ENCODE results near the gene UBR1.
"Not testable (repeated sequence)": the region's sequence is repeated elsewhere in the genome, so short reads cannot be mapped to it uniquely, and the experiment has no call there.

Gene UBR1

DNA sequence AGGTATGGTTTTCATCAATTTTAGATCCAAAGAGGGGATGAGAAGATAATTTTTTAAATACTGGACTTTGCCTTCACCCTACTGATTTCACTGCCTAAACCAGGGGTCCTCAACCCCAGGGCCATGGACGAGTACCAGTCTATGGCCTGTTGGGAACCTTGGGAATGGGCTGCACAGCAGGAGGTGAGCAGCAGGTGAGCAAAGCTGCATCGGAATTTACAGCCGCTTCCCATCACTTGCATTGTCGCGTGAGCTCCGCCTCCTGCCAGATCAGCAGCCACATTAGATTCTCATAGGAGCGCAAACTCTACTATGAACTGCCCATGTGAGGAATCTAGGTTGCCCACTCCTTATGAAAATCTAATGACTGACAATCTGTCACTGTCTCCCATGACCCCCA lies 109.0 kb downstream of the UBR1 start:
- Histone ChIP-seq H3K4me1 (ENCODE audit: control insufficient read depth in 1 of 2, insufficient read depth in 2 of 2, low read length in 2 of 2) (no peaks in the 10 kb centered on the region), H3K36me3 (ENCODE audit: control insufficient read depth in 1 of 2, insufficient read depth in 2 of 2, low read length in 2 of 2) (peaks cover 0 to 21% of the 10 kb centered on the region in 2 donors), H3K9me3 (ENCODE audit: control insufficient read depth in 1 of 2, low read length in 2 of 2) (no peaks in the 10 kb centered on the region), H3K4me3 (ENCODE audit: low read depth in 1 of 2, low read length in 2 of 2) (no peak overlapping the region), H3K27me3 (ENCODE audit: control insufficient read depth in 1 of 2, insufficient read depth in 2 of 2, low read length in 2 of 2) (no peaks in the 10 kb centered on the region), H3K27ac (ENCODE audit: low read depth, low read length) (no peak overlapping the region), H3K9ac (ENCODE audit: low read depth in 1 of 2, low read length in 2 of 2) (no peak overlapping the region)

DNA sequence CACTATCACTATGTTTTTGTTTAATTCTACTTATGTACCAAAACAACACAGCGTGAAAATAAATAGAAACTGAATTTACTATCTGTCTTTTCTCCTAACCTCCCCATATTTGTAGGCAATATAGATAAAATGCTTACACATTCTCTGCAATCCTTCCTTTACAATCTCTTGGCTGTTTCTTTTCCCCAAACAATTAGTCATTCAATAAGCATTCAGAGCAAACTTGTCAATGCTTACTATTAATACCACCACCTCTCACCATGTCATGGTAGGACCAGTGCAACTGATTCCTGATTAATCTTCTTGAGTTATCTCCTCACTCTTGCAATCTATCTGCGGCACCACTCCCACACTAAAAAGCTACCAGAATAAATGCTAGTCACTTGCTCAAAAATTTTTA lies 111.3 kb downstream of the UBR1 start:
- Histone ChIP-seq H3K36me3 (ENCODE audit: control insufficient read depth in 1 of 2, insufficient read depth in 2 of 2, low read length in 2 of 2) (peaks cover 0 to 29% of the 10 kb centered on the region in 2 donors), H3K9me3 (ENCODE audit: control insufficient read depth in 1 of 2, low read length in 2 of 2) (no peaks in the 10 kb centered on the region), H3K4me3 (ENCODE audit: low read depth in 1 of 2, low read length in 2 of 2) (no peak overlapping the region), H3K27me3 (ENCODE audit: control insufficient read depth in 1 of 2, insufficient read depth in 2 of 2, low read length in 2 of 2) (no peaks in the 10 kb centered on the region), H3K27ac (ENCODE audit: low read depth, low read length) (no peak overlapping the region), H3K9ac (ENCODE audit: low read depth in 1 of 2, low read length in 2 of 2) (no peak overlapping the region), H3K4me1 (ENCODE audit: control insufficient read depth in 1 of 2, insufficient read depth in 2 of 2, low read length in 2 of 2) (no peaks in the 10 kb centered on the region)

GRCh38 chr15:42992626-42993025 lies 113.2 kb downstream of the UBR1 start:
- no peaks in the 10 kb centered on the region for H3K4me1 ChIP-seq (ENCODE audit: control insufficient read depth in 1 of 2, insufficient read depth in 2 of 2, low read length in 2 of 2)
- no peak overlapping the region for H3K27ac ChIP-seq (ENCODE audit: low read depth, low read length)
- H3K36me3 ChIP-seq (ENCODE audit: control insufficient read depth in 1 of 2, insufficient read depth in 2 of 2, low read length in 2 of 2): peaks cover 0 to 46% of the 10 kb centered on the region in 2 donors
- H3K9ac ChIP-seq (ENCODE audit: low read depth in 1 of 2, low read length in 2 of 2): no peak overlapping the region
- H3K9me3 ChIP-seq (ENCODE audit: control insufficient read depth in 1 of 2, low read length in 2 of 2): no peaks in the 10 kb centered on the region
- H3K4me3 ChIP-seq (ENCODE audit: low read depth in 1 of 2, low read length in 2 of 2): no peak overlapping the region
- H3K27me3 ChIP-seq (ENCODE audit: control insufficient read depth in 1 of 2, insufficient read depth in 2 of 2, low read length in 2 of 2): no peaks in the 10 kb centered on the region

- Histone ChIP-seq H3K27me3 (ENCODE audit: control insufficient read depth in 1 of 2, insufficient read depth in 2 of 2, low read length in 2 of 2) (no peaks in the 10 kb centered on the region), H3K9me3 (ENCODE audit: control insufficient read depth in 1 of 2, low read length in 2 of 2) (no peaks in the 10 kb centered on the region), H3K4me1 (ENCODE audit: control insufficient read depth in 1 of 2, insufficient read depth in 2 of 2, low read length in 2 of 2) (no peaks in the 10 kb centered on the region), H3K27ac (ENCODE audit: low read depth, low read length) (no peak overlapping the region), H3K4me3 (ENCODE audit: low read depth in 1 of 2, low read length in 2 of 2) (no peak overlapping the region), H3K9ac (ENCODE audit: low read depth in 1 of 2, low read length in 2 of 2) (no peak overlapping the region), H3K36me3 (ENCODE audit: control insufficient read depth in 1 of 2, insufficient read depth in 2 of 2, low read length in 2 of 2) (peaks cover 14 to 41% of the 10 kb centered on the region in 2 donors)
These were observed 119.0 kb downstream of the UBR1 start for GRCh38 chr15:42986693-42987342.

- H3K4me3 ChIP-seq (ENCODE audit: low read depth in 1 of 2, low read length in 2 of 2): no peak overlapping the region
- no peak overlapping the region for H3K9ac ChIP-seq (ENCODE audit: low read depth in 1 of 2, low read length in 2 of 2)
- H3K36me3 ChIP-seq (ENCODE audit: control insufficient read depth in 1 of 2, insufficient read depth in 2 of 2, low read length in 2 of 2): peaks cover 14 to 46% of the 10 kb centered on the region in 2 donors
- no peak overlapping the region for H3K27ac ChIP-seq (ENCODE audit: low read depth, low read length)
- no peaks in the 10 kb centered on the region for H3K4me1 ChIP-seq (ENCODE audit: control insufficient read depth in 1 of 2, insufficient read depth in 2 of 2, low read length in 2 of 2)
- H3K9me3 ChIP-seq (ENCODE audit: control insufficient read depth in 1 of 2, low read length in 2 of 2): no peaks in the 10 kb centered on the region
- H3K27me3 ChIP-seq (ENCODE audit: control insufficient read depth in 1 of 2, insufficient read depth in 2 of 2, low read length in 2 of 2): no peaks in the 10 kb centered on the region
These were observed 121.3 kb downstream of the UBR1 start for GRCh38 chr15:42984493-42985034.

DNA sequence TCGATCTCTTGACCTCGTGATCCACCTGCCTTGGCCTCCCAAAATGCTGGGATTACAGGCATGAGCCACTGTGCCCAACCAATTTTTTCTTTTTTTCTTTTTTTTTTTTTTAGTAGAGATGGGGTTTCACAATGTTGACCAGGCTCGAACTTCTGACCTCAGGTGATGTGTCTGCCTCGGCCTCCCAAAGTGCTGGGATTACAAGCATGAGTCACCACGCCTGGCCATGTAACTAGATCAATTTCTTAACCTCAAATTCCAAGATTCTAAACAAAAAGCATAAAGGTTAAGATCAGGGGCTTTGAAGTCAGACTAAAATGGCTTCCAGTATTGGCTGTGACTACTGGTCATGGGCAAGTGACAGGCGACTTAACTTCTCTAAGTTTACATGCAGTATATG lies 126.7 kb downstream of the UBR1 start:
- H3K9me3 ChIP-seq (ENCODE audit: control insufficient read depth in 1 of 2, low read length in 2 of 2); H3K27ac ChIP-seq (ENCODE audit: low read depth, low read length); H3K27me3 ChIP-seq (ENCODE audit: control insufficient read depth in 1 of 2, insufficient read depth in 2 of 2, low read length in 2 of 2); H3K4me3 ChIP-seq (ENCODE audit: low read depth in 1 of 2, low read length in 2 of 2); H3K9ac ChIP-seq (ENCODE audit: low read depth in 1 of 2, low read length in 2 of 2); H3K4me1 ChIP-seq (ENCODE audit: control insufficient read depth in 1 of 2, insufficient read depth in 2 of 2, low read length in 2 of 2): not testable (repeated sequence)
- peaks cover 21 to 53% of the 10 kb centered on the region in 2 donors for H3K36me3 ChIP-seq (ENCODE audit: control insufficient read depth in 1 of 2, insufficient read depth in 2 of 2, low read length in 2 of 2)

- no peak overlapping the region for H3K27ac ChIP-seq (ENCODE audit: low read depth, low read length)
- H3K4me3 ChIP-seq (ENCODE audit: low read depth in 1 of 2, low read length in 2 of 2): no peak overlapping the region
- no peak overlapping the region for H3K9ac ChIP-seq (ENCODE audit: low read depth in 1 of 2, low read length in 2 of 2)
- H3K4me1 ChIP-seq (ENCODE audit: control insufficient read depth in 1 of 2, insufficient read depth in 2 of 2, low read length in 2 of 2): no peaks in the 10 kb centered on the region
- peaks cover 19 to 58% of the 10 kb centered on the region in 2 donors for H3K36me3 ChIP-seq (ENCODE audit: control insufficient read depth in 1 of 2, insufficient read depth in 2 of 2, low read length in 2 of 2)
- H3K9me3 ChIP-seq (ENCODE audit: control insufficient read depth in 1 of 2, low read length in 2 of 2): no peaks in the 10 kb centered on the region
- H3K27me3 ChIP-seq (ENCODE audit: control insufficient read depth in 1 of 2, insufficient read depth in 2 of 2, low read length in 2 of 2): no peaks in the 10 kb centered on the region
These were observed 131.5 kb downstream of the UBR1 start for GRCh38 chr15:42974202-42974862.

DNA sequence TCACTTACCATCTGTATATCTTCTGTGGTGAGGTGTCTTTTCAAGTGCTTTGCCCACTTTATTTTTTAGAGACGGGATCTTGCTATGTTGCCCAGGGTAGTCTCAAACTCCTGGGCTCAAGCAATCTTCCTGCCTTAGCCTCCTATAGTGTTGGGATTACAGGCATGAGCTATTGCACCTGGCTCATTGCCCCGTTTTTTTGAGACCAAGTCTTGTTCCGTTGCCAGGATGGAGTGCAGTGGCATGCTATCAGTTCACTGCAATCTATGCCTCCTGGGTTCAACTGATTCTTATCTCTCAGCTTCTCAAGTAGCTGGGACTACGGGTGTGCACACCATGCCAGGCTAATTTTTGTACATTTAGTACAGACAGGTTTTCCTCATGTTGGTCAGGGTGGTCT lies 132.7 kb downstream of the UBR1 start:
- Histone ChIP-seq H3K27me3 (ENCODE audit: control insufficient read depth in 1 of 2, insufficient read depth in 2 of 2, low read length in 2 of 2) (no peaks in the 10 kb centered on the region), H3K9ac (ENCODE audit: low read depth in 1 of 2, low read length in 2 of 2) (no peak overlapping the region), H3K4me1 (ENCODE audit: control insufficient read depth in 1 of 2, insufficient read depth in 2 of 2, low read length in 2 of 2) (no peaks in the 10 kb centered on the region), H3K9me3 (ENCODE audit: control insufficient read depth in 1 of 2, low read length in 2 of 2) (no peaks in the 10 kb centered on the region), H3K36me3 (ENCODE audit: control insufficient read depth in 1 of 2, insufficient read depth in 2 of 2, low read length in 2 of 2) (peaks cover 19 to 61% of the 10 kb centered on the region in 2 donors), H3K4me3 (ENCODE audit: low read depth in 1 of 2, low read length in 2 of 2) (no peak overlapping the region), H3K27ac (ENCODE audit: low read depth, low read length) (no peak overlapping the region)

DNA sequence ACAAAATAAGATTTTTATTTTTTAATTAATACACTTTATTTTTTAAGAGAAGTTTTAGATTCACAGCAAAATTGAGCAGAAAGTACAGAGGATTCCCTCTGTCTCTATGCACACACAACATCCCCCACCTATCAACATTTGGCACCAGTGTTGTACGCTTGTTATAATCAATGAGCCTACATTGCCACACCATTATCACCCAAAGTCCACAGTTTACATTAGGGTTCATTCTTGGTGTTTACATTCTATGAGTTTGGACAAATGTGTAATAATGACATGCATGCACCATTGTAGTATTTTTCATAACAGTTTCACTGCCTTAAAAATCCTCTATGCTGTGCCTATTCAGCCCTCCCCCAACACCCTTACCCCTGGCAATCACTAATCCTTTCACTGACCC lies 134.0 kb downstream of the UBR1 start:
- Histone ChIP-seq H3K4me1 (ENCODE audit: control insufficient read depth in 1 of 2, insufficient read depth in 2 of 2, low read length in 2 of 2) (no peaks in the 10 kb centered on the region), H3K27ac (ENCODE audit: low read depth, low read length) (no peak overlapping the region), H3K27me3 (ENCODE audit: control insufficient read depth in 1 of 2, insufficient read depth in 2 of 2, low read length in 2 of 2) (no peaks in the 10 kb centered on the region), H3K4me3 (ENCODE audit: low read depth in 1 of 2, low read length in 2 of 2) (no peak overlapping the region), H3K36me3 (ENCODE audit: control insufficient read depth in 1 of 2, insufficient read depth in 2 of 2, low read length in 2 of 2) (peaks cover 11 to 55% of the 10 kb centered on the region in 2 donors), H3K9ac (ENCODE audit: low read depth in 1 of 2, low read length in 2 of 2) (no peak overlapping the region), H3K9me3 (ENCODE audit: control insufficient read depth in 1 of 2, low read length in 2 of 2) (no peaks in the 10 kb centered on the region)

GRCh38 chr15:42964476-42964875 lies 141.4 kb downstream of the UBR1 start:
- Histone ChIP-seq H3K27ac (ENCODE audit: low read depth, low read length) (no peak overlapping the region), H3K36me3 (ENCODE audit: control insufficient read depth in 1 of 2, insufficient read depth in 2 of 2, low read length in 2 of 2) (peaks cover 19 to 56% of the 10 kb centered on the region in 2 donors)

More at GRCh38 chr15:42964476-42964875, 141.4 kb downstream of the UBR1 start:
- H3K9ac ChIP-seq (ENCODE audit: low read depth in 1 of 2, low read length in 2 of 2): no peak overlapping the region
- H3K27me3 ChIP-seq (ENCODE audit: control insufficient read depth in 1 of 2, insufficient read depth in 2 of 2, low read length in 2 of 2): no peaks in the 10 kb centered on the region
- no peak overlapping the region for H3K4me3 ChIP-seq (ENCODE audit: low read depth in 1 of 2, low read length in 2 of 2)
- no peaks in the 10 kb centered on the region for H3K9me3 ChIP-seq (ENCODE audit: control insufficient read depth in 1 of 2, low read length in 2 of 2)
- H3K4me1 ChIP-seq (ENCODE audit: control insufficient read depth in 1 of 2, insufficient read depth in 2 of 2, low read length in 2 of 2): no peaks in the 10 kb centered on the region
